Measurements from ENCODE around the gene RELB.

- TF ChIP-seq EZH2 (IDR thresholded peaks at IDR 0.05; ENCODE audit: borderline replicate concordance, low read length), result no peak
- no peak for TF ChIP-seq CTCF (conservative IDR thresholded peaks at IDR 0.05 in 1 of 2, IDR thresholded peaks at IDR 0.05 in 1 of 2; ENCODE audit: extremely low read depth in 1 of 2, insufficient read depth in 1 of 2, low read depth in 1 of 2, low read length in 2 of 2)
Observed at GRCh38 chr19:44972802-44973201, 28.5 kb upstream of the RELB start.

Measured in mammary epithelial cell (primary cell).